ENCODE measurements around the gene CNN1.

DNA sequence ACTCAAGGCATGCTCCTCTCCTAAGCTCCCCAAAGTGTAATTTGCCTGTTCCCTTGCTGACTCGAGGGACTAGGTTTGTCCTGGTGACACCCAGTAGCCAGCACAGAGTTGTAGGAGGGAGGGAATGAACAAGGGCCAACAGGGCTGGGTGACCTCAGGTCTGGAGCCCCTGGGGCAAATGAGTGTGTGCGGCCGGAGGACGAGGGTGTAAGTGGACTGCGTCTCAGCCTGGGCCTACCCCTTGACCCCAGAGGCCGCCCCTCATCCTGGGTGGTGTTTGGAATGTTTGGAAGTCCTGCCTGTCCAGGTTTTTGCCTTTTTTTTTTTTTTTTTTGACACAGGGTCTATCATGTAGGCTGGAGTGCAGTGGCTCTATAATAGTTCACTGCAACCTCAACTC lies 31.7 kb upstream of the CNN1 start:
- TF ChIP-seq, protein P1, sequence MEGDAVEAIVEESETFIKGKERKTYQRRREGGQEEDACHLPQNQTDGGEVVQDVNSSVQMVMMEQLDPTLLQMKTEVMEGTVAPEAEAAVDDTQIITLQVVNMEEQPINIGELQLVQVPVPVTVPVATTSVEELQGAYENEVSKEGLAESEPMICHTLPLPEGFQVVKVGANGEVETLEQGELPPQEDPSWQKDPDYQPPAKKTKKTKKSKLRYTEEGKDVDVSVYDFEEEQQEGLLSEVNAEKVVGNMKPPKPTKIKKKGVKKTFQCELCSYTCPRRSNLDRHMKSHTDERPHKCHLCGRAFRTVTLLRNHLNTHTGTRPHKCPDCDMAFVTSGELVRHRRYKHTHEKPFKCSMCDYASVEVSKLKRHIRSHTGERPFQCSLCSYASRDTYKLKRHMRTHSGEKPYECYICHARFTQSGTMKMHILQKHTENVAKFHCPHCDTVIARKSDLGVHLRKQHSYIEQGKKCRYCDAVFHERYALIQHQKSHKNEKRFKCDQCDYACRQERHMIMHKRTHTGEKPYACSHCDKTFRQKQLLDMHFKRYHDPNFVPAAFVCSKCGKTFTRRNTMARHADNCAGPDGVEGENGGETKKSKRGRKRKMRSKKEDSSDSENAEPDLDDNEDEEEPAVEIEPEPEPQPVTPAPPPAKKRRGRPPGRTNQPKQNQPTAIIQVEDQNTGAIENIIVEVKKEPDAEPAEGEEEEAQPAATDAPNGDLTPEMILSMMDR (IDR thresholded peaks at IDR 0.05) = no peak
- no peak for TF ChIP-seq POLR2A (IDR thresholded peaks at IDR 0.05)
